Glutamatergic neuron (in vitro differentiated cells): Measurements from ENCODE around the gene CLPTM1. TPM values are rescaled to one million over a fixed set of nuclear protein-coding genes. Genes with fewer than 3 reads are reported as not detected.

Experiments used
- DNase-seq: peaks from one replicate; pipeline ENCODE4 v3.0.0; 2022
- H3K27ac Mint-ChIP-seq: one replicate; pipeline ENCODE4 v1.8.0; 2020; ENCODE audit warnings: mild to moderate bottlenecking, mixed read lengths, inconsistent platforms; ENCODE audit not compliant: unreplicated experiment
- H3K27me3 Mint-ChIP-seq: one replicate; pipeline ENCODE4 v1.8.0; 2020; ENCODE audit warnings: mild to moderate bottlenecking, moderate library complexity, mixed read lengths, inconsistent platforms; ENCODE audit not compliant: unreplicated experiment
- H3K36me3 Mint-ChIP-seq: one replicate; pipeline ENCODE4 v1.8.0; 2020; ENCODE audit warnings: mild to moderate bottlenecking, mixed read lengths, inconsistent platforms; ENCODE audit not compliant: unreplicated experiment
- H3K4me1 Mint-ChIP-seq: one replicate; pipeline ENCODE4 v1.8.0; 2020; ENCODE audit warnings: mild to moderate bottlenecking, low read depth, mixed read lengths, inconsistent platforms; ENCODE audit not compliant: unreplicated experiment
- H3K4me3 Mint-ChIP-seq: one replicate; pipeline ENCODE4 v1.8.0; 2020; ENCODE audit warnings: mild to moderate bottlenecking, mixed read lengths, inconsistent platforms; ENCODE audit not compliant: unreplicated experiment
- H3K9me3 Mint-ChIP-seq: one replicate; pipeline ENCODE4 v1.8.0; 2020; ENCODE audit warnings: mild to moderate bottlenecking, moderate library complexity, mixed read lengths, inconsistent platforms; ENCODE audit not compliant: unreplicated experiment
- total RNA-seq: library from RNA; stranded (reverse); fragmentation: NEBNext Ultra II Directional; extraction: Animal tissue kit (Norgen Biotek cat#: 25700); gene quantifications from one replicate; pipeline ENCODE4 v1.2.1, GENCODE V29; 2021; ENCODE audit not compliant: unreplicated experiment
- TF ChIP-seq, protein P1 (sequence below): fragments of 200-600 bp; sonication (generic); IDR thresholded peaks from one replicate; pipeline ENCODE4 v1.5.0; 2021; ENCODE audit not compliant: partially characterized antibody, unreplicated experiment

Gene CLPTM1
- total RNA-seq, 1 donor from 2014 or later, result 102 TPM

- Mint-ChIP-seq H3K4me1 (no peaks in the 10 kb centered on the region), H3K27me3 (peaks cover 7% of the 10 kb centered on the region), H3K27ac (no peak overlapping the region), H3K4me3 (no peak overlapping the region), H3K9me3 (peaks cover 2% of the 10 kb centered on the region), H3K36me3 (no peaks in the 10 kb centered on the region)
- TF ChIP-seq, protein P1, sequence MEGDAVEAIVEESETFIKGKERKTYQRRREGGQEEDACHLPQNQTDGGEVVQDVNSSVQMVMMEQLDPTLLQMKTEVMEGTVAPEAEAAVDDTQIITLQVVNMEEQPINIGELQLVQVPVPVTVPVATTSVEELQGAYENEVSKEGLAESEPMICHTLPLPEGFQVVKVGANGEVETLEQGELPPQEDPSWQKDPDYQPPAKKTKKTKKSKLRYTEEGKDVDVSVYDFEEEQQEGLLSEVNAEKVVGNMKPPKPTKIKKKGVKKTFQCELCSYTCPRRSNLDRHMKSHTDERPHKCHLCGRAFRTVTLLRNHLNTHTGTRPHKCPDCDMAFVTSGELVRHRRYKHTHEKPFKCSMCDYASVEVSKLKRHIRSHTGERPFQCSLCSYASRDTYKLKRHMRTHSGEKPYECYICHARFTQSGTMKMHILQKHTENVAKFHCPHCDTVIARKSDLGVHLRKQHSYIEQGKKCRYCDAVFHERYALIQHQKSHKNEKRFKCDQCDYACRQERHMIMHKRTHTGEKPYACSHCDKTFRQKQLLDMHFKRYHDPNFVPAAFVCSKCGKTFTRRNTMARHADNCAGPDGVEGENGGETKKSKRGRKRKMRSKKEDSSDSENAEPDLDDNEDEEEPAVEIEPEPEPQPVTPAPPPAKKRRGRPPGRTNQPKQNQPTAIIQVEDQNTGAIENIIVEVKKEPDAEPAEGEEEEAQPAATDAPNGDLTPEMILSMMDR, result no peak
- DNase-seq, result no peak
Measured at GRCh38 chr19:44931541-44931940, 23.6 kb upstream of the CLPTM1 start.

GRCh38 chr19:44939668-44940067 is 15.5 kb upstream of the CLPTM1 start:
- no peak for DNase-seq
- H3K4me3 Mint-ChIP-seq, result no peak overlapping the region
- H3K9me3 Mint-ChIP-seq, result no peaks in the 10 kb centered on the region
- TF ChIP-seq, protein P1, result no peak
- peaks cover 3% of the 10 kb centered on the region for H3K4me1 Mint-ChIP-seq
- H3K36me3 Mint-ChIP-seq, result no peaks in the 10 kb centered on the region
- no peak overlapping the region for H3K27ac Mint-ChIP-seq
- peaks cover 2% of the 10 kb centered on the region for H3K27me3 Mint-ChIP-seq

DNA sequence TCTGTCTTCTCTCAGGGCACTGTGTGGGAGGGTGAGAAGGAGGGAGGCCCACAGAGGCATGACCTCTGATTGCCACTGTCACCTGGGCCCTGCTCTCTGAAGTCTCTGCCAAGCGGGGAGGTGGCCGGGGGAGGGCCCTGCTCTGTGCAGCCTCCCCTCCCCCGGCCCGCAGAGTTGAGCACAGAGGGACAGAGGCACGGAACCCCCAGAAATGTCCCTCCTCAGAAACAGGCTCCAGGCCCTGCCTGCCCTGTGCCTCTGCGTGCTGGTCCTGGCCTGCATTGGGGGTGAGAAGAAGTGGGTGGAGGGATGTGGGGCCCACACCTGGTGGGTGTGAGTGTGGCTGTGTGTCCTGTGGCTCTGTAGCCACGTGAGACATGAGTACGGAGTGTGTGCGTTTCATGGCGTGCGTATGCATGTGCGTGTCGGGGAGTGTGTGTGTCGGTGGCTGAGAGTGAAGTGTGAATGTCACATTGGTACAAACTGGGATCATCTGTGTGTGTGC is 13.1 kb upstream of the CLPTM1 start, which contains the start of gene APOC4:
APOC4 (plus strand) TSS at position 171 of the 505 bp plus-strand sequence; CDS start at position 212, 41 bp downstream.
- peaks cover 2% of the 10 kb centered on the region for H3K27me3 Mint-ChIP-seq
- peak within 1 kb of the TSS; percentile 0 for H3K4me3 Mint-ChIP-seq
- TF ChIP-seq, protein P1, result no peak
- H3K9me3 Mint-ChIP-seq, result no peaks in the 10 kb centered on the region
- DNase-seq, result no peak
- H3K36me3 Mint-ChIP-seq, result no peaks in the 10 kb centered on the region
- no peak within 1 kb of the TSS for H3K27ac Mint-ChIP-seq
- peaks cover 3% of the 10 kb centered on the region for H3K4me1 Mint-ChIP-seq

- peaks cover 2% of the 10 kb centered on the region for H3K27me3 Mint-ChIP-seq
- H3K27ac Mint-ChIP-seq, result no peak overlapping the region
- no peak for DNase-seq
Measured at GRCh38 chr19:44943801-44944249, 11.4 kb upstream of the CLPTM1 start.

DNA sequence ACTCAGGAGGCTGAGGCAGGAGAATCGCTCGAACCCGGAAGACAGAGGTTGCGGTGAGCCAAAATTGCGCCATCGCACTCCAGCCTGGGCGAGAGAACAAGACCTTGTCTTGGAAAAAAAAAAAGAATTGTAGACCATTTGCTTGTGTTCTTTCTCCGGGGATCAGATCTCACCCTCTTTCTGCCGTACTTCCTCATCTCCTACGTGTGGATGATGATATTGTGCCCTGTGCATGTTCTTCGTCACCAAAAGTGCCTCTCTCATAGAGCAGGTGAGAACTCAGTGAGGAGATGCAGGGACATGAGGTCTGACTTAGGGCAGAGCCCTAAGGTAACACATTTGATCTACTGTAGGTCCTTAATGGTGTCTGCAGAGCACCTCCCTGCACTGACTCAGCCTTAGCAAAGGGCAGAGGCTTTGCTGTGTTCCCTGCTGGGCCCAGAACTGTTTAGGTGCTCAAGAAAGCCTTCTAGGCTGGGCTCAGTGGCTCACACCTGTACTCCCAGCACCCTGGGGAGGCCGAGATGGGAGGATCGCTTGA is 8.1 kb upstream of the CLPTM1 start:
- TF ChIP-seq, protein P1, result no peak
- H3K4me1 Mint-ChIP-seq, result peaks cover 17% of the 10 kb centered on the region
- no peak overlapping the region for H3K27ac Mint-ChIP-seq
- no peaks in the 10 kb centered on the region for H3K9me3 Mint-ChIP-seq
- no peak overlapping the region for H3K4me3 Mint-ChIP-seq
- no peak for DNase-seq
- H3K27me3 Mint-ChIP-seq, result peaks cover 2% of the 10 kb centered on the region
- no peaks in the 10 kb centered on the region for H3K36me3 Mint-ChIP-seq

More at GRCh38 chr19:44943801-44944249, 11.4 kb upstream of the CLPTM1 start:
- Mint-ChIP-seq H3K4me1 (peaks cover 7% of the 10 kb centered on the region), H3K36me3 (no peaks in the 10 kb centered on the region), H3K4me3 (no peak overlapping the region), H3K9me3 (no peaks in the 10 kb centered on the region)
- TF ChIP-seq, protein P1, result no peak
